Tibial artery (tissue), 4 donors: ENCODE results near the gene METTL16.

Experiments used
- DNase-seq, 2 donors: peaks; one replicate each; pipeline ENCODE4 v3.0.0-alpha.2; 2019
- H3K27ac ChIP-seq, 2 donors: fragments of 200-600 bp; sonication (generic) in 1 of 2; 1 replicate in 1 of 2; 2 replicates in 1 of 2; pipeline ENCODE4 v1.5.1; 2018 to 2019; ENCODE audit warnings: mild to moderate bottlenecking in 1 of 2
- H3K27me3 ChIP-seq, 2 donors: fragments of 200-600 bp; sonication (generic) in 1 of 2; one replicate each; pipeline versions ENCODE4 v1.5.1 to v1.6.0; 2016 to 2019
- H3K36me3 ChIP-seq, 3 donors: fragments of 200-600 bp; sonication (generic) in 2 of 3; one replicate each; pipeline ENCODE4 v1.5.1; 2016 to 2019; ENCODE audit warnings: mild to moderate bottlenecking in 2 of 3
- H3K4me1 ChIP-seq, 4 donors: fragments of 200-600 bp; sonication (generic) in 2 of 4; 1 replicate in 3 of 4; 2 replicates in 1 of 4; pipeline ENCODE4 v1.5.1; 2016 to 2019
- H3K4me3 ChIP-seq, 2 donors: fragments of 200-600 bp; sonication (generic) in 1 of 2; 1 replicate in 1 of 2; 2 replicates in 1 of 2; pipeline ENCODE4 v1.5.1; 2018 to 2019; ENCODE audit warnings: mild to moderate bottlenecking in 2 of 2
- H3K9me3 ChIP-seq, 3 donors: fragments of 200-600 bp; sonication (generic) in 1 of 3; one replicate each; pipeline ENCODE4 v1.5.1; 2016 to 2019
- intact Hi-C: fragments of 100-400 bp; cut with DNase I; formaldehyde crosslinking; loops from one replicate; pipeline ENCODE4 v1.15.0; 2023; ENCODE audit warnings: low total_unique reads
- TF ChIP-seq, protein P1 (sequence below), 2 experiments: fragments of 200-600 bp in 1 of 2; fragments of 450-650 bp in 1 of 2; IDR thresholded peaks; one replicate each; pipeline ENCODE4 v1.5.1; 2017 to 2019; ENCODE audit warnings: antibody characterized with exemption in 2 of 2, mild to moderate bottlenecking in 1 of 2, moderate library complexity in 1 of 2

METTL16 gene, protein sequence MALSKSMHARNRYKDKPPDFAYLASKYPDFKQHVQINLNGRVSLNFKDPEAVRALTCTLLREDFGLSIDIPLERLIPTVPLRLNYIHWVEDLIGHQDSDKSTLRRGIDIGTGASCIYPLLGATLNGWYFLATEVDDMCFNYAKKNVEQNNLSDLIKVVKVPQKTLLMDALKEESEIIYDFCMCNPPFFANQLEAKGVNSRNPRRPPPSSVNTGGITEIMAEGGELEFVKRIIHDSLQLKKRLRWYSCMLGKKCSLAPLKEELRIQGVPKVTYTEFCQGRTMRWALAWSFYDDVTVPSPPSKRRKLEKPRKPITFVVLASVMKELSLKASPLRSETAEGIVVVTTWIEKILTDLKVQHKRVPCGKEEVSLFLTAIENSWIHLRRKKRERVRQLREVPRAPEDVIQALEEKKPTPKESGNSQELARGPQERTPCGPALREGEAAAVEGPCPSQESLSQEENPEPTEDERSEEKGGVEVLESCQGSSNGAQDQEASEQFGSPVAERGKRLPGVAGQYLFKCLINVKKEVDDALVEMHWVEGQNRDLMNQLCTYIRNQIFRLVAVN

DNA sequence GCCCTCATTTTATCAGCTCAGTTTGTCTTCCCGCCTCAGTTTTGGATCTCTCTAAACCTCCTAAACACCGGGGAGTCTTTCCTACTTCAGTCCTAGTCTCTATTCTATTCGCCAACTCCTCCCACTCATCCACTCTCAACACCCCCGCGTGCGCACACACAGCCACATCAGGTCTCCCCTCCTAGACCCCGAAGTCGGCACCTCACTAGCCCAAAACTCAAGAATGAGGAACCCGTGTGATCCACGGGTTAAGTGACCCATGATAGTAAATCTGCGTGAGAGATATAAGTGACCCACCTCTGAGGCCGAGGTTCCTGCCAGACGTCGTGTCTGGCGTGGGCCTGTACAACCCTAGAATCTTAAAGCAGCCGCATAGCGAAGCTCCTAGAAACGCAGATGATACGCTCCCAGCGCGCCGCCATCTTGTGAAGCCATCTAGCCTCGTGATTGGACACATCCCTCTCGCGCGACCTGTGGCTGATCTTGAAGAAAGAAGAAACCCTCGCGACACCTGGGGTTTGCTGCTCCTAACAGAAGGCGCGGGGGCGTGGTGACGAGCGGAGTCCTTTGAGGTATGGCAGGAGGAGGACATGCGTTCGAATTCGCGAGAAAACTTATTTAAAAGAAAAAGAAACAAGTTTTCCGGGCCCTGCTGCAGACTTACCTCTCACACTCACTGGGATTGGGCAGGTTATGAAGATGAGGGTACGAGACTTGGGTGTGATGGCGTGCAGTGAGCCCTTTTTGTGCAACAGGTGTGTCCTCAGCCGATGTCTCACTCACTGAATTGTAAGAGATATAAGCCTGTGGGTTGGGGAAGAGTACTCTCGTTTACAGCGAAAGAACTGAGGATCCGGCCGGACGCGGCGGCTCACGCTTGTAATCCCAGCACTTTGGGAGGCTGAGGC, at the start of gene METTL16:
METTL16 (minus strand) TSS at position 427 of the 908 bp plus-strand sequence. CDS start 9,557 bp downstream, outside the sequence.
- TF ChIP-seq, protein P1, sequence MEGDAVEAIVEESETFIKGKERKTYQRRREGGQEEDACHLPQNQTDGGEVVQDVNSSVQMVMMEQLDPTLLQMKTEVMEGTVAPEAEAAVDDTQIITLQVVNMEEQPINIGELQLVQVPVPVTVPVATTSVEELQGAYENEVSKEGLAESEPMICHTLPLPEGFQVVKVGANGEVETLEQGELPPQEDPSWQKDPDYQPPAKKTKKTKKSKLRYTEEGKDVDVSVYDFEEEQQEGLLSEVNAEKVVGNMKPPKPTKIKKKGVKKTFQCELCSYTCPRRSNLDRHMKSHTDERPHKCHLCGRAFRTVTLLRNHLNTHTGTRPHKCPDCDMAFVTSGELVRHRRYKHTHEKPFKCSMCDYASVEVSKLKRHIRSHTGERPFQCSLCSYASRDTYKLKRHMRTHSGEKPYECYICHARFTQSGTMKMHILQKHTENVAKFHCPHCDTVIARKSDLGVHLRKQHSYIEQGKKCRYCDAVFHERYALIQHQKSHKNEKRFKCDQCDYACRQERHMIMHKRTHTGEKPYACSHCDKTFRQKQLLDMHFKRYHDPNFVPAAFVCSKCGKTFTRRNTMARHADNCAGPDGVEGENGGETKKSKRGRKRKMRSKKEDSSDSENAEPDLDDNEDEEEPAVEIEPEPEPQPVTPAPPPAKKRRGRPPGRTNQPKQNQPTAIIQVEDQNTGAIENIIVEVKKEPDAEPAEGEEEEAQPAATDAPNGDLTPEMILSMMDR (IDR thresholded peaks at IDR 0.05) = no peak
- intact Hi-C loops = loop anchor here (5.0 kb wide), 1 partner anchor 81 kb away; the partner anchor contains the start of gene PAFAH1B1
- DNase-seq = peak; percentile 98 to 99

GRCh38 chr17:2560658-2561057, 49.0 kb upstream of the METTL16 start:
- DNase-seq = no peak
- TF ChIP-seq, protein P1 (IDR thresholded peaks at IDR 0.05) = no peak
- no peaks in the 10 kb centered on the region for H3K36me3 ChIP-seq
- intact Hi-C loops = no loop called here
- H3K27me3 ChIP-seq = peaks cover 0 to 8% of the 10 kb centered on the region in 2 donors
- H3K9me3 ChIP-seq = peaks cover 0 to 5% (median 0%) of the 10 kb centered on the region in 3 donors
- no peak overlapping the region for H3K4me3 ChIP-seq
- no peak overlapping the region for H3K27ac ChIP-seq
- H3K4me1 ChIP-seq = no peaks in the 10 kb centered on the region

More for the DNA sequence above, at the start of gene METTL16:
- no peaks in the 10 kb centered on the region for H3K36me3 ChIP-seq
- H3K9me3 ChIP-seq = no peaks in the 10 kb centered on the region
- peaks cover 0 to 34% (median 3%) of the 10 kb centered on the region in 4 donors for H3K4me1 ChIP-seq
- peak within 1 kb of the TSS; percentile 68 to 78 for H3K4me3 ChIP-seq
- H3K27ac ChIP-seq = peak within 1 kb of the TSS; percentile 79 to 93
- H3K27me3 ChIP-seq = no peaks in the 10 kb centered on the region

DNA sequence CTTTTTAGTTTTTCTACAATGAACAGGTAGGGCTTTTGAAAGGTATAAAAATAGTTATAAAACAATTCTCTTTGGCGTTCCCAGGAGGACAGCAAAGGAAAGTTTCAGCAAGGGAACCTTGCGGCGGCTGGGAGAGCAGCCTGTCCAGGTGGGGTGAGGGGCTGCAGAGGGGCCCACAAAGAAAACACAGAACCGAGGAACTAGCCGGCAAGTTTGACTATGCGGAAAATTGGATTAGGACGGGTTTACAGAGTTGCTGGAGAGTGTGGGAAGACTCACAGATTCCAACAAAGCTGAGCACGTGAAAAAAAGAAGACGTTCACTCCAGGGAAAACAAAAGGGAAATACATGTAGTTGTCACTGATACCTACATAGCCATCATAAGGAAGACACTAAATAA, 40.2 kb upstream of the METTL16 start:
- intact Hi-C loops = no loop called here
- TF ChIP-seq, protein P1 (IDR thresholded peaks at IDR 0.05) = no peak
- H3K4me3 ChIP-seq = no peak overlapping the region

GRCh38 chr17:2551493-2551892, 39.8 kb upstream of the METTL16 start:
- TF ChIP-seq, protein P1 (IDR thresholded peaks at IDR 0.05) = no peak
- H3K9me3 ChIP-seq = peaks cover 0 to 3% (median under 1%) of the 10 kb centered on the region in 3 donors
- H3K4me1 ChIP-seq = no peaks in the 10 kb centered on the region
- H3K4me3 ChIP-seq = no peak overlapping the region
- intact Hi-C loops = no loop called here
- H3K27me3 ChIP-seq = peaks cover 0 to 22% of the 10 kb centered on the region in 2 donors
- no peak for DNase-seq
- H3K36me3 ChIP-seq = no peaks in the 10 kb centered on the region
- no peak overlapping the region for H3K27ac ChIP-seq

More for the DNA sequence above, 40.2 kb upstream of the METTL16 start:
- H3K9me3 ChIP-seq = peaks cover 0 to 5% (median 3%) of the 10 kb centered on the region in 3 donors
- H3K27ac ChIP-seq = no peak overlapping the region
- H3K4me1 ChIP-seq = no peaks in the 10 kb centered on the region
- no peak for DNase-seq
- peaks cover 0 to 22% of the 10 kb centered on the region in 2 donors for H3K27me3 ChIP-seq
- H3K36me3 ChIP-seq = no peaks in the 10 kb centered on the region
